HG02884 (cell line): ENCODE data around the gene ARFGAP3.

Experiments
- ATAC-seq: cut with Tn5 transposase; IDR thresholded peaks from one replicate; pipeline ENCODE4 v1.9.1; 2021; ENCODE audit warnings: mild to moderate bottlenecking, moderate library complexity; ENCODE audit not compliant: unreplicated experiment

Gene ARFGAP3

GRCh38 chr22:42825796-42826195 lies 31.3 kb downstream of the ARFGAP3 start:
- no peak for ATAC-seq

DNA sequence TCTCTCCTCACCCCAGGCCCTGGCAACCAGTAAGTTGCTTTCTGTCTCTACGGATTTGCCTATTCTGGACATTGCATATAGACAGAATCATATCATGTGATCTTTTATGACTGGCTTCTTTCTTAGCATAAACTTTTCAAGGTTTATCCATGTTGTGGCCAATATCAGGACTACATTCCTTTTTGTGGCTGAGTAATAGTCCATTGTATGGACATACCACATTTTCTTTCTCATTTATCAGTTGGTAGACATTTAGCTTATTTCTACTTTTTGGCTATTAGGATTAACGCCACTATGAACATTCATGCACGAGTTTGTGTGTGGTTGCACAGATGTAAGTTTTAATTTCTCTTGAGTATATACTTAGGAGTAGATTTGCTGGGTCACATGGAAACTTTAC lies 35.7 kb downstream of the ARFGAP3 start:
- no peak for ATAC-seq

DNA sequence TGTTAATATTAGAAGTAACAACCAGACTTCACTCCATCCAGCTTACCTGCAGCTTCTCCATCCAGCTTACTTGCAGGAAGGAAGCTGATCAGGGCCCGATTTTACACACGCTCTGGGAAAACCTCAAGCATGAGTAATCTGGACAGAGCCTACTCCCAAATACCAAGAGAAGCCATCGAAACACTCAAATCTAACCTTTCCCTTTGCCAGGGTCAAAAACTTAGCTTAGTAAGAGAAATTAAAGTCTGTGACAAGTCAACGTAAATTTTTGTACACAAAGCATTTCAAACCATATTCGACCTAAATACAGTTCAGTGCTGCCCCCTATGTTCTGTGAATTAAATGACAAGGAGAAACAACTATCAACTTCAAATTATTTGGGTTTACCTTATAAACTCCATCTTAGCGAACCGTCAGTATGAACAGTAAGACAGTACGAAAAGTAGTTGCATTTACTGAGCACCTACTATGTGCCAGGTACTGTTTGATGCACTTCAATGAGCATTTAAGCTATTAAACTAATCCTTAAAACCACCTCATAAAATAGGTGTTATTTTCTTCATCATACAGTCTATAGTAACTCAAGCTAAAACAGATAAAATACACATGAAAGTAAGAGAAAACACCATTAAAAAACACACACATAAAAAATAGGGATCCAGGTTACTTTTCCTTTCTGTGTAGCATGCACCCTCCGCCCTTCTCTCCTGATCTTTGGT lies 36.9 kb downstream of the ARFGAP3 start:
- no peak for ATAC-seq

DNA sequence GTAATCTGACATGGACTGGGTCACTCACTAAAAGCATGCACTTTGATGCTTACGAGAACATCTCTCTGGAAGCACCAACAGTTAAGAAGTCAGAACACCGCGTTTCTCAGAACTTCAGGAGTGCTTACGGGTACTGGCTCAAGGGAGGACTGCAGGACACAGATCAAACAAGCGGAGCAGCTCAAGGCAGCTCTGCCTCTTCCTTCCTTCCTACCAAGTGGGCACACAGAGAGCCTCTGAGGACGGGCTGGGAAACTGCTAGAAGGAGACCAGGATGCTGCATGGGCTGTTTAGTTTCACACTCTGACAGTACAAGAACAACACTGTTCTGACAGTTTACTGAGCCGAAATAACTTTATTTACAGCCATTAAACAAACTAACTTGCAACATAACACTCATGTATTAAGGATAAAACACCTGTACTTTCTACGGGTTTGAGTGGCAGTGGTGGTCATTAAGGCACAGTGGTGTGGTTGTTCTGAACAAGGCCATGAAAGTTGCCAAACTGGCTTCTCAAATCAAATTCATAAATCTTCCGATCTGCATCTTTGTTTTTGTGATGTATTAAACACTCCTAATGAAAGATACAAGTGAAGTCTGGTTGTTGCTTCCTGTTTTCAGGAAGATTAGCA lies 37.5 kb downstream of the ARFGAP3 start:
- no peak for ATAC-seq

- ATAC-seq, result no peak
These were observed 39.5 kb downstream of the ARFGAP3 start for GRCh38 chr22:42817556-42817955.

GRCh38 chr22:42816336-42816735 lies 40.7 kb downstream of the ARFGAP3 start:
- no peak for ATAC-seq

DNA sequence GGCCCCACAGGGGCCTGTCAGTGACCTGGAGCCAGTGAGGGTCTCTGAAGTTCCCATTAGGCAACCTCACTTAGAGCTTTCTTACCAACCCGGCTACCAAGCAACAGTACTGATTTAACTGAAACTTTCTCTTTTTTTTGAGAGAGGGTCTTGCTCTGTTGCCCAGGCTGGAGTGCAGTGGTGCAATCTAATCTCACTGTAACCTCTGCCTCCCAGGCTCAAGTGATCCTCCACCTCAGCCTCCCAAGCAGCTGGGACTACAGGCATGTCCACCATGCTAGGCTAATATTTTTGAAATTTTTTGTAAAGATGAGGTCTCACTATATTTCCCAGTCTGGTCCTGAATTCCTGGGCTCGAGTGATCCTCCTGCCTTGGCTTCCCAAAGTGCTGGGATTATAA lies 42.5 kb downstream of the ARFGAP3 start:
- no peak for ATAC-seq

- no peak for ATAC-seq
These were observed 42.9 kb downstream of the ARFGAP3 start for GRCh38 chr22:42814215-42814614.

GRCh38 chr22:42813501-42813900 lies 43.6 kb downstream of the ARFGAP3 start:
- ATAC-seq, result no peak

- ATAC-seq, result no peak
These were observed 45.6 kb downstream of the ARFGAP3 start for GRCh38 chr22:42811459-42811858.

GRCh38 chr22:42808521-42808920 lies 48.6 kb downstream of the ARFGAP3 start:
- no peak for ATAC-seq

- ATAC-seq, result no peak
These were observed 49.9 kb downstream of the ARFGAP3 start for GRCh38 chr22:42807185-42807584.

- no peak for ATAC-seq
These were observed 50.9 kb downstream of the ARFGAP3 start for GRCh38 chr22:42805998-42806830.

DNA sequence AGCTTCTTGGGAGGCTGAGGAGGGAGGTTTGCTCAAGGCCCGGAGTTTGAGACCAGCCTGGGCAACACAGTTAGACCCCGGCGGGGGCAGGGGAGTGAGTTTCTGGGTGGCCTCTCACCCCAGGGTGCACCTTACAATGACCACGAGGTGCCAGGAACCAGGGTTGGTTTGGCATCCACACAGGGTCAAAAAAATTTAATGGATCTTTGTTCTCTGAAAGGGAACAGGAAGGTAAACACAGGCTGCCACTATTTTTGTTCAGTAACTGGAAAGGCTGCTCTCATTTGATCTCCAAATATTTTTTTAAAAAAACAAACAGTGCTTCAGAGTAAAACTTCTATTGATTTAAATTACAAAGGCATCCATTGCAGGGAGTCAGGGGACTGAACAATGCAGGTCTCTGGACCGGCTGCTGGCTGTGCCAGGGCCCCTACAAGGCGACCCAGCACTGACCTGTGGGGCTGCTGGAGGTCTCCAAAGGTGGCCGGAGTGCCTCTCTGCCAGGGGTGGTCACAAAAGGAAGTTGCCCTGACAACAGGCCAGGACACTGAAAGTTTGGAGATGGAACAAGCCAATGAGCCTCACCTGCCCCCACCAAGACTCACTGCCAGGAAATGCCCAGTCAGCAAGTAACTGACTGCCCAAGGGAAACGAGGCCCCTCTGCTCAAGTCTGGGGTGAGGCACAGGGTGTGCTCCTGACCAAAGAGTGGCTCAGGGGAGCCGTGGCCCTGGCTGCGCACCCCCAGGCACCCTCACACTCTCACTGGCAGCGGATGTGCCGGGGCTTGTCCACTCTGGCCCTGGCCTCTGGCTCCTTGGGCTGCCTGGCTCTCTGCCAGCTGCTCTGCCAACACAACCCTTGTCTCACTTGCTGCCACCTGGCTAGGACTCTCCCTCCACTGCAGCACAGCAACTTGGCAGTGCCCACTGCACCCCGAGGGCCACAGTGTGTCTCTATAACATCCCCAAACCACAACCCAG lies 51.8 kb downstream of the ARFGAP3 start:
- no peak for ATAC-seq

GRCh38 chr22:42803389-42803788 lies 53.7 kb downstream of the ARFGAP3 start:
- no peak for ATAC-seq

DNA sequence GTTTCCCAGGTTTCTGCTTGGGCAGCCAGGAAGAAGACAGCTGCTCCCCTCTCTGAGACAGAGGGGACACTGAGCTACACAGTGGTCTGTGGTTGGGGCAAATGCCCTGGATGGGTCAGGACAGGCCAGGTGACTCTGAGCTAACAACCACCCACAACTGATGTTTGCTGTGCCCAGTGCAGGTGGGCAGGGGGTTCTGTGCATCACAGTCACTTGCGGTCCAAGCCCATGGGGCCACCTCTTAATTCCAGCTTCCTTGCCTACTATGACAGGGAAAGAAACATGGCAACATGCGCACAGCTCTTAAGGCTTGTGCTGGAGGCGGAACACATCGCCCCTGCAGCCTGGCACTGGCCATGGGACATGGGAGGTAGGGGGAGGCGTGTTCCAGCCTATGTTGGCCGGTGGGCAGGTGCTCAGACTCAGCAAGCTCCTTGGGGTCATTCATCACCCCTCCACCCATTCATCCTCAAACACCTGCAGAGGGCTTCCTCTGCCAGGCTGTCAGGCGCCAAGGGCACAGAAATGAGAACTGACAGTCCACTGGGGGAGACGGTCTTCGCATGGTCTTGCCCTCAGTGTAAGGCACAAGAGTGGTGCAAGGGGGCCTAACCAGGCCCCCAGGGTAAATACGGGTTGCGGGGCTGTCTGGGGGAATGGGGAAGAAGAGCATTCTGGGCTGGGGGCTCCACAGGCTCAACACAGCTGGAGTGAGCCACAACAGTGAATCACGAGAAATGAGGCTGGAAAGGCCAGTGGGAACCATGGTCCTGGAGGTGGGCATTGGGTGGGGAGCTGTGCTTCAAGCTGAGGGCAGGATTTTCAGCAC lies 55.6 kb downstream of the ARFGAP3 start:
- no peak for ATAC-seq

DNA sequence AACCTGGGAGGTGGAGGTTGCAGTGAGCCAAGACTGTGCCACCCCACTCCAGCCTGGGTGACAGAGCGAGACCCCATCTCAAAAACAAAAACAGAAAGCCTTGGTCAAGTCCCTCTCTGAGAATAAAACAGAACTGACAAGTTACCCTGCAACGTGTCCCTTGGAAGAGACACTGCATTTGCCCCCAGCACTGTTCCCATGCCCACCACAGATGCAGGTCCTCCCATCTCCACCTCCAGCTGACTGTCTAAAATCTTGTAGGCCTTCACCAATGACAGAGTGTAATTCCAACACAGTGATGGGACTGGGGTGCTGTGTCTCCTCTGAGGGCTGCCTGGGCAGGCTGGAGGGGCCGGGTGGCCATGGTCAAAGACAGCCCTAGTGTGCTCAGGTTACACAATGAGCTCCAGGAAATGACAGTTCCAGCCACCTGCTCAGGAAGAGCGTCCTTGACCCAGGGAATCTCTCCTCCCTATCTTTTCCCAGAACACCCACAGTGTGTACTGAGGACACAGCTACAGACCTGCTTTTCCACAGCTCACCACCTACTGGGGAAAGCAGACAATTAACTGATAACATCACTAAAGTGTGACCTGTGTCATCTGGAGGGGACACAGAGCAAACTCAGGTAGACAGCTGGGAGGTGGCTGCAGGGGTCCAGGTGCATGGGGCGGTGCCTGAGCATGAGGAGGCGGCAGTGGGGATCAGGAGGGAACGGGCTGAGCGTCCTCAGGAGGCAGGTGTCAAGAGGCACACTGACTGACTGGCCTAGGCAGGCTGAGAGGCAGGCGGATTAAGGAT lies 56.4 kb downstream of the ARFGAP3 start:
- ATAC-seq, result no peak

GRCh38 chr22:42799461-42800405 lies 57.3 kb downstream of the ARFGAP3 start:
- no peak for ATAC-seq
